Kidney (tissue), 14 donors: ENCODE results near the gene COL25A1. TPM values are rescaled to one million over a fixed set of nuclear protein-coding genes. Genes with fewer than 3 reads are reported as not detected.

Source experiments
- DNase-seq, 5 donors: peaks; one replicate each; pipeline ENCODE4 v3.0.0-alpha.2; 2013 to 2020
- FAIRE-seq: peaks from 2 replicates; lab custom pipeline; 2012; peaks lifted over from hg19 to GRCh38; lab: Jason Lieb, UNC
- H3K27ac ChIP-seq, 2 donors: one replicate each; pipeline ENCODE4 v1.7.0; 2013; ENCODE audit warnings: low read depth in 2 of 2, low read length in 2 of 2, inconsistent platforms in 1 of 2
- H3K27me3 ChIP-seq: one replicate; pipeline ENCODE4 v1.7.1; 2013; ENCODE audit warnings: low read length, inconsistent platforms; ENCODE audit not compliant: control insufficient read depth, insufficient read depth
- H3K36me3 ChIP-seq, 3 donors: one replicate each; pipeline versions ENCODE4 v1.7.0 to v1.7.1; 2013; ENCODE audit warnings: low read length in 3 of 3, control low read depth in 1 of 3, inconsistent platforms in 1 of 3; ENCODE audit not compliant: insufficient read depth in 3 of 3, control insufficient read depth in 2 of 3
- H3K4me1 ChIP-seq, 3 donors: one replicate each; pipeline versions ENCODE4 v1.7.0 to v1.7.1; 2013; ENCODE audit warnings: low read length in 3 of 3, inconsistent platforms in 1 of 3, low read depth in 1 of 3; ENCODE audit not compliant: control insufficient read depth in 2 of 3, insufficient read depth in 2 of 3
- H3K4me3 ChIP-seq, 3 donors: one replicate each; pipeline versions ENCODE4 v1.7.0 to v1.8.1; 2013; ENCODE audit warnings: low read length in 3 of 3, control low read depth in 1 of 3, inconsistent platforms in 1 of 3
- H3K9ac ChIP-seq, 3 donors: one replicate each; pipeline versions ENCODE4 v1.7.0 to v1.7.1; 2013; ENCODE audit warnings: low read length in 3 of 3, control low read depth in 1 of 3, inconsistent platforms in 1 of 3
- H3K9me3 ChIP-seq, 3 donors: one replicate each; pipeline versions ENCODE4 v1.7.0 to v1.7.1; 2013; ENCODE audit warnings: low read length in 3 of 3, control low read depth in 1 of 3, inconsistent platforms in 1 of 3; ENCODE audit not compliant: control insufficient read depth in 2 of 3, insufficient read depth in 1 of 3
- CTCF ChIP-seq: IDR thresholded peaks from 3 replicates; pipeline ENCODE4 v1.5.1; 2012; ENCODE audit warnings: mild to moderate bottlenecking, moderate library complexity, borderline replicate concordance; ENCODE audit not compliant: insufficient read depth; ENCODE audit errors: extremely low read depth
- intact Hi-C: fragments of 100-400 bp; cut with DNase I; formaldehyde crosslinking; loops from one replicate; pipeline ENCODE4 v1.11.1; 2022
- polyA plus RNA-seq: library from polyadenylated mRNA; stranded (reverse); fragments of 350-450 nt; fragmentation: Illumina TruSeq; extraction: RNeasy Lipid Tissue Mini Kit (QIAGEN cat#74804); gene quantifications from one replicate; pipeline ENCODE4 v1.2.3, GENCODE V29; 2014; ENCODE audit warnings: low read depth, low replicate concordance; ENCODE audit not compliant: insufficient read depth
- total RNA-seq: library from RNA; stranded (reverse); fragmentation: NEBNext Ultra II Directional; extraction: Animal tissue kit (Norgen Biotek cat#: 25700); gene quantifications from one replicate; pipeline ENCODE4 v1.2.1, GENCODE V29; 2021
- donor health status: control.
- donor health status: control.
- donor health status: control.
- donor health status: control.
- donor health status: control.
- donor health status: DM: yes; HTN: yes; CAD: no.
- donor health status: Normal renal cell carcinoma (clear cell type).

The COL25A1 gene
- total and polyA plus RNA-seq, 2 donors from 2014 or later: 0.52 to 2.3 TPM

GRCh38 chr4:108820492-108821350 lies 481.7 kb downstream of the COL25A1 start:
- FAIRE-seq: no peak
- H3K36me3 ChIP-seq: no peaks in the 10 kb centered on the region
- H3K27me3 ChIP-seq: no peaks in the 10 kb centered on the region
- no peaks in the 10 kb centered on the region for H3K4me1 ChIP-seq
- intact Hi-C loops: no loop called here
- no peak overlapping the region for H3K27ac ChIP-seq
- no peak overlapping the region for H3K9ac ChIP-seq
- H3K9me3 ChIP-seq: no peaks in the 10 kb centered on the region
- no peak overlapping the region for H3K4me3 ChIP-seq
- DNase-seq: no peak
- no peak for TF ChIP-seq CTCF

GRCh38 chr4:108814326-108814725 lies 488.1 kb downstream of the COL25A1 start:
- no peaks in the 10 kb centered on the region for H3K9me3 ChIP-seq
- no peaks in the 10 kb centered on the region for H3K27me3 ChIP-seq
- DNase-seq (no peak), FAIRE-seq (no peak)
- H3K27ac ChIP-seq: no peak overlapping the region
- H3K4me3 ChIP-seq: no peak overlapping the region
- no peaks in the 10 kb centered on the region for H3K4me1 ChIP-seq
- TF ChIP-seq CTCF: no peak
- intact Hi-C loops: no loop called here
- no peak overlapping the region for H3K9ac ChIP-seq
- no peaks in the 10 kb centered on the region for H3K36me3 ChIP-seq

- TF ChIP-seq CTCF: no peak
- no peaks in the 10 kb centered on the region for H3K9me3 ChIP-seq
- FAIRE-seq (no peak), DNase-seq (no peak)
- H3K4me3 ChIP-seq: no peak overlapping the region
- H3K27ac ChIP-seq: no peak overlapping the region
- no peaks in the 10 kb centered on the region for H3K4me1 ChIP-seq
- no peaks in the 10 kb centered on the region for H3K27me3 ChIP-seq
- no peaks in the 10 kb centered on the region for H3K36me3 ChIP-seq
- intact Hi-C loops: no loop called here
- no peak overlapping the region for H3K9ac ChIP-seq
These were observed 489.2 kb downstream of the COL25A1 start for GRCh38 chr4:108813261-108813660.
